T-cell (primary cell): ENCODE results near the gene LRFN4. TPM values are rescaled to one million over a fixed set of nuclear protein-coding genes. Genes with fewer than 3 reads are reported as not detected.

Experiments used
- ATAC-seq, 4 experiments: fragments of 200-7000 bp in 3 of 4; fragments of 150-1000 bp in 1 of 4; cut with Tn5 transposase; replicated peaks in 1 of 4; 1 replicate in 3 of 4; 2 replicates in 1 of 4; pipeline ENCODE4 v1.10.0; 2021; ENCODE audit warnings: moderate library complexity in 3 of 4, mild to moderate bottlenecking in 2 of 4, moderate number of reproducible peaks in 1 of 4
- CTCF ChIA-PET, 2 donors: fragments of 300-600 bp; sonication (Branson Sonifier 250); formaldehyde crosslinking; loops; one replicate each; lab custom pipeline; 2022; ENCODE audit warnings: antibody characterized with exemption in 2 of 2; lab: Charles Lee
- POLR2A ChIA-PET, 2 donors: fragments of 300-600 bp; sonication (Branson Sonifier 250); formaldehyde crosslinking; loops; one replicate each; lab custom pipeline; 2022; ENCODE audit warnings: antibody characterized with exemption in 2 of 2; lab: Charles Lee
- DNase-seq, 35 experiments: peaks; one replicate each; pipeline versions ENCODE4 v3.0.0 to v3.0.0-alpha.2; 2013 to 2023
- H3K27ac ChIP-seq: one replicate; pipeline ENCODE4 v1.5.1; 2013; ENCODE audit warnings: low read length
- H3K27me3 ChIP-seq, 2 experiments: replicated peaks in 1 of 2; 1 replicate in 1 of 2; 2 replicates in 1 of 2; pipeline versions ENCODE4 v1.6.1 to v1.7.0; 2013; ENCODE audit warnings: low read length in 1 of 2, mixed read lengths in 1 of 2; ENCODE audit not compliant: control insufficient read depth in 2 of 2, insufficient read depth in 2 of 2; ENCODE audit errors: extremely low read depth in 1 of 2
- H3K36me3 ChIP-seq, 2 donors: 1 replicate in 1 of 2; 2 replicates in 1 of 2; pipeline versions ENCODE4 v1.6.1 to v1.7.0; 2013; ENCODE audit warnings: low read length in 1 of 2; ENCODE audit not compliant: control insufficient read depth in 2 of 2, insufficient read depth in 1 of 2; ENCODE audit errors: extremely low read depth in 1 of 2
- H3K4me1 ChIP-seq, 2 experiments: 1 replicate in 1 of 2; 2 replicates in 1 of 2; pipeline versions ENCODE4 v1.6.1 to v1.7.0; 2013; ENCODE audit warnings: low read length in 2 of 2, mixed read lengths in 1 of 2; ENCODE audit not compliant: insufficient read depth in 2 of 2, control insufficient read depth in 1 of 2; ENCODE audit errors: extremely low read depth in 1 of 2
- H3K4me3 ChIP-seq, 2 donors: 1 replicate in 1 of 2; 2 replicates in 1 of 2; pipeline versions ENCODE4 v1.5.1 to v1.7.0; 2013; ENCODE audit warnings: mild to moderate bottlenecking in 2 of 2, low read length in 1 of 2, moderate library complexity in 1 of 2; ENCODE audit not compliant: control insufficient read depth in 1 of 2; ENCODE audit errors: extremely low read depth in 1 of 2
- H3K9me3 ChIP-seq: 2 replicates; pipeline ENCODE4 v1.7.0; 2013
- H3K27ac Mint-ChIP-seq, 2 donors: one replicate each; pipeline ENCODE4 v1.8.0; 2020 to 2021; ENCODE audit warnings: mild to moderate bottlenecking in 2 of 2, mixed read lengths in 2 of 2
- H3K27me3 Mint-ChIP-seq, 2 donors: one replicate each; pipeline ENCODE4 v1.8.0; 2021 to 2022; ENCODE audit warnings: mixed read lengths in 2 of 2
- H3K36me3 Mint-ChIP-seq: one replicate; pipeline ENCODE4 v1.8.0; 2021; ENCODE audit warnings: mixed read lengths
- H3K4me1 Mint-ChIP-seq, 3 donors: one replicate each; pipeline ENCODE4 v1.8.0; 2020 to 2022; ENCODE audit warnings: mixed read lengths in 3 of 3, mild to moderate bottlenecking in 1 of 3
- H3K4me3 Mint-ChIP-seq, 3 donors: one replicate each; pipeline ENCODE4 v1.8.0; 2020 to 2022; ENCODE audit warnings: mild to moderate bottlenecking in 3 of 3, mixed read lengths in 3 of 3, moderate library complexity in 3 of 3
- H3K9me3 Mint-ChIP-seq, 3 donors: one replicate each; pipeline ENCODE4 v1.8.0; 2020 to 2022; ENCODE audit warnings: mixed read lengths in 3 of 3
- WGBS: methylation state at CpG from one replicate; pipeline ENCODE4 v1.1.5; 2013; ENCODE audit warnings: missing lambda C conversion rate; ENCODE audit not compliant: insufficient coverage; 5-methylcytosine and 5-hydroxymethylcytosine counted together
- total RNA-seq, 35 experiments: library from RNA in 6 of 35; stranded (reverse) in 6 of 35; fragments of 120-200 nt in 1 of 35; gene quantifications; one replicate each; pipeline versions ENCODE4 v1.2.1 to v1.2.4 and lab custom pipeline; 2013 to 2026

LRFN4 gene
- total RNA-seq, 5 donors from 2014 or later (not counting 1 experiment from before 2014, with no cell fraction given) = 1.5 to 12.9 (median 6.7) TPM

DNA sequence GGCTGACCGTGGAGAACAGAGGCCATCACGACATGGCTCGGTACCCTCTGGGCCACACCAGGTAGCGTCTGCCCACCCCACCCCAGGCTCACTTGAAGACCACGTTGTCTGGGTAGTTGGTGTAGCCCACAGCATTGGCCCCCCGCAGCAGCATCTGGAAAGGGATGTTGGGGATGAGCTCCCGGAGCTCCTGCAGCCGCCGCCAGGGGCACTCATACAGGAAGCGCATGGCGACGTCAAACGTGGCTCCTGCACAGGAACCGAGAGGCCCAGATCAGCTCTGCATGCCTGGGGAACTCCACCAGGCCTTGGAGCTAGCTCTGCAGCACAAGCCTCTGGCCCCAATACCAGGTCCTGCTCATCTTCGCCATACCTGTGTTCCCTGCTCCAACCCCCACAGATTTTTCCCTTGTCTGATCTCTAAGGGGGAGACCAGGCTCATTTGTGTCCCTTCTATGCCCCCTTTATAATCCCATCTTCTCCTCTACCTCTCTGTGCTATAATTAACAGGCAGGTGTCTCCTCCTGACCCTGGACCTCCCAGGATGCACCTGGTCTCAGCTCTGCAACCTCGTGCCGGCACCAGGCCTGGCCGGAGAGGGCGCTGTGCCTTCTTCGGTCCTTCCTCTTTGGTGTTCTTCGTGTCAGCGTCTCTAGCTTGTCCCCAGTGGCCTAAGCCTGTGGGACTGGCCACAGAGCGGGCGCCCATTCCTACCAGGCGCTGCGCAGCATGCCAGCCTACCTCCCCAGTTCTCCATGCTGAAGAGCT is 5.0 kb upstream of the LRFN4 start:
- DNase-seq (peak in 5 of 35 experiments; percentile 12 to 43 (median 14)), ATAC-seq (no peak)
- no peak overlapping the region for H3K4me3 Mint-ChIP-seq
- ChIA-PET POLR2A (no interaction called here), CTCF (no interaction called here)
- H3K27ac Mint-ChIP-seq = no peak overlapping the region
- peaks cover 5 to 12% (median 5%) of the 10 kb centered on the region in 3 donors for H3K4me1 Mint-ChIP-seq
- Histone ChIP-seq H3K27ac (no peak overlapping the region), H3K27me3 (no peaks in the 10 kb centered on the region), H3K36me3 (no peaks in the 10 kb centered on the region), H3K9me3 (no peaks in the 10 kb centered on the region), H3K4me1 (peaks cover 3 to 13% of the 10 kb centered on the region in 2 experiments), H3K4me3 (no peak overlapping the region)
- H3K36me3 Mint-ChIP-seq = peaks cover 2% of the 10 kb centered on the region
- no peaks in the 10 kb centered on the region for H3K27me3 Mint-ChIP-seq
- WGBS = 74% methylated on average over 19 of the region's 26 CpGs
- H3K9me3 Mint-ChIP-seq = no peaks in the 10 kb centered on the region

DNA sequence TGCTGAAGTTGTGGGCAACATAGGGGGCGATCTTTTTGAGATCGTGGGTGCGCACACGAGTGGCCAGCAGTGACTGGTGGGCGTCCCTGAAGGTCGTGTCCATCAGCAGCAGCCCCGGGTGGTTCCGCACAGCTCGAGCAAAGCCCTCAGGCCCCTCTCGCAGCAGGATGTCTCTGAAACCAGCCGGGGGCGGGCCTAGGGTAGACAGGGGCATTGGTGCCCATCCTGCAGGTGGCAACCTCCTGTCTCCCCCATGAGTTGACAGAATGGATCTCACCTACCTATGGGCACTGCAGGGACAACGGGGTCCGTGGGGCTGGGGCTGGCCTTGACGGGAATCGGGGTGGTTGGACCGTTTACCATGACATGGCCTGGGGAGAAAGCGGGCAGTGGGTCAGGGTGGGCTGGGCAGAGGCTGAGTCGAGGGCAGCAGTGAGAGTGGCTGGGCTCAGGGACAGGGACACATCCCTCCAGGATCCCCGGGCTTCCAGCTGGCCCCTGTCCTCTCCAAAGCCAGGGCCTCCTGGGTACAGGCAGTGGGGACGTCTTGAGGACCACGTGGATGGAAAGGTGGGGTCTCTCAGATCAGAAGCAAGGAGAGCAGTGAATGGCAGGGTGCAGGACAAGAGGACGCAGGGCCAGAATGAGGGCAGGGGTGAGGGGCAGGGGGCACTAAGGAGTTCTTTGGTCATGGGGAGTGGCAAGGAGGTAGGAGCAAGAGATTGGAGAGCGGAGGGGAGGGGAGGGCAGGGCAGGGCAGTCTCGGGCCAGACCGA is 4.2 kb upstream of the LRFN4 start:
- H3K27me3 Mint-ChIP-seq = no peaks in the 10 kb centered on the region
- ATAC-seq = no peak
- Histone ChIP-seq H3K9me3 (no peaks in the 10 kb centered on the region), H3K4me3 (no peak overlapping the region), H3K36me3 (no peaks in the 10 kb centered on the region), H3K27me3 (peaks cover 0 to 2% of the 10 kb centered on the region in 2 experiments), H3K4me1 (peaks cover 3 to 18% of the 10 kb centered on the region in 2 experiments), H3K27ac (no peak overlapping the region)
- 90% methylated on average over 23 of the region's 26 CpGs for WGBS
- DNase-seq = no peak
- no peaks in the 10 kb centered on the region for H3K9me3 Mint-ChIP-seq
- CTCF ChIA-PET = no interaction called here
- no peak overlapping the region for H3K27ac Mint-ChIP-seq
- H3K4me1 Mint-ChIP-seq = peaks cover 5 to 12% (median 5%) of the 10 kb centered on the region in 3 donors
- no peaks in the 10 kb centered on the region for H3K36me3 Mint-ChIP-seq
- H3K4me3 Mint-ChIP-seq = no peak overlapping the region
- POLR2A ChIA-PET = interaction anchor here in 1 of 2 donors (0.6 kb wide), 1 partner anchor 368 kb away, joined by 3 read pairs; no protein-coding TSS in a partner anchor

DNA sequence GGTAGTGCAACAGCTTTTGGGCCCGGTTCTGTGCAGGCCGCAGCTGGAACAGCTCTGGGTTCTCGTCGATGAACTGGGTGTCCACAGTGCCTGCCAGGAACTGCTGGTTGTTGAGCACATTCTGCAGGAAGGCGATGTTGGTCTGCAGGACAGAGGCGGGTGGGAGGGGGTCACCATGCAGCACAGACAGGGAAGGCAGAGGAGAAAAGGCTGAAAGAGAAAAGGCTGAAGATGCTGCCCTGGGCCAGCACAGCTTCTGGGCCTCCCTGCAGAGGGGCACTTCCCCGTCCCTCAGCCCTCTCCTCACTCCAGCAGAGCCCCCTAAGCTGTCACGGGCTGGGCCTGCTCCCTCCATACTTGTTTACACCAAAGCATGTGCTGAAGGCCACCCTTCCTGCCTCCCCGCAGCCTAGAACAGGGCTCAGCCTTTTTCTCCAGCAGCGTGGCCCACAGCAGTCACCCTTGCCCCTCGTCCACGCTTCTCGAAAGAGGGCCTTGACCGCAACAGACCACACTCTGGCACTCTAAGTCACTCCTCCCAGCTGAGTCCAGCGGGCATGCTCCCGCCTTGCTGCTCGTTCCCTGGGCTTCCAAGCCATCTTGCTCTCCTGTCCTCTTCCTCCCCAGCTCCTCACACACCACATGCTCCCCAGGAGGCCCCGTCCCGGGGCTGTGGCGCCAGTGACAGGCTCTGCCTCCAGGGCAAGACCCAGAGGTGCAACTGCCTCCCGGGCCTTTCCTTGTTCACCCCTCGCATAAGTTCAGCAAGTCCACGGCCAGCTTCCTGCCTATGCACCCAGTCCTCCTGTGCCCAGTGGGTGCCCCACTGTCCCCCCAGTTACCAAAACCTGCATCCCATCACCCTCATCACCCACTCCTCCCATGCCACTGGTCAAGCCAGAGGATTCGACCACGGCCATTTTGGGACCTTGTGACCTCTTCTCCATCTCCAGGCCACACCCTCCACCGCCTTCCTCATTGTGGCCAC is 3.3 kb upstream of the LRFN4 start:
- WGBS = 89% methylated on average over 26 of the region's 26 CpGs
- Mint-ChIP-seq H3K4me3 (no peak overlapping the region), H3K27me3 (no peaks in the 10 kb centered on the region), H3K27ac (no peak overlapping the region), H3K36me3 (no peaks in the 10 kb centered on the region), H3K4me1 (peaks cover 5 to 12% (median 5%) of the 10 kb centered on the region in 3 donors), H3K9me3 (no peaks in the 10 kb centered on the region)
- no peak overlapping the region for H3K27ac ChIP-seq
- ATAC-seq (no peak), DNase-seq (no peak)
- ChIA-PET POLR2A (interaction anchor here in 1 of 2 donors (0.6 kb wide), 2 partner anchors 13 to 369 kb away, joined by 3 to 8 read pairs; no protein-coding TSS in a partner anchor), CTCF (no interaction called here)
- no peak overlapping the region for H3K4me3 ChIP-seq
- H3K36me3 ChIP-seq = no peaks in the 10 kb centered on the region
- H3K27me3 ChIP-seq = peaks cover 0 to 2% of the 10 kb centered on the region in 2 experiments
- no peaks in the 10 kb centered on the region for H3K9me3 ChIP-seq
- peaks cover 3 to 18% of the 10 kb centered on the region in 2 experiments for H3K4me1 ChIP-seq

DNA sequence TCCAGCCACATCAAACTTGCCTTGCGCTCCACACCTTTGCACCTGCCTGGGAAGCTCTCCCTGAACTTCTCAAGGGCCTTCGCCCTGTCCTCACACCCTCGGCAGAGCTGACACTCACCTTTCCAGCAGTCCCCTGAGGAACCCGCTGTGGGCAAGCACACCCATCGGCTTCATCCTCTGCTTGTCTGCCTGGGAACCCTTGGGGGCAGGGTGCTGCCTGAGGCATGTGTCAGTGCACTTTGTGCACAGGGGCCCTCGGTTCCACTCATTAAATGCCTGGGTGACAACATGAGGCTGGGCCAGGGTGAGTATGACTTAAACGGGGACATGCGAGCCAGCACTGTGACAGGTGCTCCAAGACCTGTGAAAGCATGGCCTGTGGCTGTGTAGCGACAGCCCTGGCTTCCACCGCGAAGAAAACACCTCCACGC is 2.6 kb upstream of the LRFN4 start:
- Histone ChIP-seq H3K4me1 (peaks cover 3 to 18% of the 10 kb centered on the region in 2 experiments), H3K9me3 (no peaks in the 10 kb centered on the region), H3K4me3 (no peak overlapping the region), H3K27ac (no peak overlapping the region), H3K36me3 (no peaks in the 10 kb centered on the region), H3K27me3 (peaks cover 0 to 2% of the 10 kb centered on the region in 2 experiments)
- H3K4me3 Mint-ChIP-seq = peak overlapping the region in 1 of 3 donors; percentile 19
- H3K36me3 Mint-ChIP-seq = no peaks in the 10 kb centered on the region
- no peaks in the 10 kb centered on the region for H3K9me3 Mint-ChIP-seq
- ChIA-PET POLR2A (no interaction called here), CTCF (no interaction called here)
- WGBS = 94% methylated on average over 12 of the region's 12 CpGs
- ATAC-seq = no peak
- no peak for DNase-seq
- peaks cover 5 to 12% (median 5%) of the 10 kb centered on the region in 3 donors for H3K4me1 Mint-ChIP-seq
- H3K27ac Mint-ChIP-seq = no peak overlapping the region
- H3K27me3 Mint-ChIP-seq = no peaks in the 10 kb centered on the region

DNA sequence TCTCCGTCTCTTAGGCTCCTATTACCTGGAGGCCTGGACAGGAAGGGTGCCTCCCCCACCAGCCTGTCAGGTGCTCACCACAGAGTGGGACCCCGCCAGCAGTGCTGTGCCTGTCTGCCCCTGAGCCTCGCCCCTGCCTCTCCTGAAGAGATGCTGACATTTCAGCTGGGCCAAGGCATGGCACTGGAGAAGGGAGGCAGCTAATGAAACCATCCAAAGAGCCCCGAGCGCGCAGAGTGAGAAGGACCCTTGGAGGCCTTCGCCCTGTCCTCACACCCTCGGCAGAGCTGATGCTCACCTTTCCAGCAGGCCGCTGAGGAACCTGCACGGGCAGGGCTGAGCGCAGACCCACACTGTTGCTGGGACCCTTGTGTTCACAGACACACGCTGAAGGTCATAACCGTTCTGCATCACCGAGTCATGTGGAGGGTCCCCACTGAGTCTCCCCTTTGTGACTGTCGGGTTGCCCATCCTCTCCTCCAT is 2.1 kb upstream of the LRFN4 start:
- no peak overlapping the region for H3K4me3 ChIP-seq
- DNase-seq (no peak), ATAC-seq (no peak)
- POLR2A ChIA-PET = no interaction called here
- no peak overlapping the region for H3K27ac ChIP-seq
- H3K9me3 ChIP-seq = no peaks in the 10 kb centered on the region
- peaks cover 3 to 18% of the 10 kb centered on the region in 2 experiments for H3K4me1 ChIP-seq
- Mint-ChIP-seq H3K4me3 (peak overlapping the region in 2 of 3 donors; percentile 83), H3K27me3 (no peaks in the 10 kb centered on the region), H3K9me3 (no peaks in the 10 kb centered on the region), H3K27ac (no peak overlapping the region), H3K36me3 (no peaks in the 10 kb centered on the region), H3K4me1 (peaks cover 5 to 12% (median 5%) of the 10 kb centered on the region in 3 donors)
- no peaks in the 10 kb centered on the region for H3K36me3 ChIP-seq
- 95% methylated on average over 10 of the region's 15 CpGs for WGBS
- H3K27me3 ChIP-seq = peaks cover 0 to 2% of the 10 kb centered on the region in 2 experiments
- CTCF ChIA-PET = no interaction called here
